NK-92 treated with Interleukin-12 subunit alpha and Interleukin-12 subunit beta, amount 100 ng/mL, for 24 hours (cell line): Measurements from ENCODE around the gene RRP1B.
"Not testable (repeated sequence)": the region's sequence is repeated elsewhere in the genome, so short reads cannot be mapped to it uniquely, and the experiment has no call there.

ENCODE experiments used
- DNase-seq: peaks from one replicate; lab custom pipeline; 2025; lab: John Stamatoyannopoulos, UW

Gene RRP1B

DNA sequence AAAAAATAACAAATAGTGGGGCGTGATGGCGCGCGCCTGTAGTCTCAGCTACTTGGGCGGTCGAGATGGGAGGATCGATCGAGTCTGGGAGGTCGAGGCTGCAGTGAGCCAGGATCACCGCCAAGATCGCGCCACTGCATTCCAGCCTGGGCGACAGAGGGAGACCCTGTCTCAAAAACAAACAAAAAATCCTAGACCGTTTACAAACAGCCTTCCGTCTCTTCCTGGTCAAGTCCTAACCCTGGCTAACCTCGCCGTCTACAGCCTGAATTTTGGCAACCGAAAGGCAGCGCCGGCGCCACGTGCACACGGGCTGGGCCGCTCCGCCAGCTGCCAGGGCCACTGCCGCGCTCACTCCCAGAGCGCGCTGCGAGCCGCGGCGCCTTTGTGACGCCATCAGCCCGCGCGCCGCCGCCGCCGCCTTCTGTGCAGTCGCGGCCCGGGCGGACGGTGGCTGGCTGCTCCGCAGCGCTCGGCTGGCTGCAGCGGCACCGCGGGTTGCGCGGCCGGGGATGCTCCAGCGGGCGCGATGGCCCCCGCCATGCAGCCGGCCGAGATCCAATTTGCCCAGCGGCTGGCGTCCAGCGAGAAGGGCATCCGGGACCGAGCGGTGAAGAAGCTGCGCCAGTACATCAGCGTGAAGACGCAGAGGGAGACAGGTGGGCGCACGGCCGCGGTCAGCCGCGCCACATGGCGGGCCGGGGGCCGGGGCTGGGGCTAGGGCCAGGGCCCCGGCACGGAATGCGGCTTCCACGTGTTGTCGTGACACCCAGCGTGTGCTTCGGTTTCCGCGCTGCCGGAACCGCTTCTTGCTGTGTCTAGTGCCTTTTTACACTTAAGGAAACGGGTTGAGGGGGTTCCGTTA lies at the start of gene RRP1B, which contains the start of gene HSF2BP:
Gene RRP1B, plus strand, starts transcription at position 425 of the 865 bp plus-strand sequence. Its CDS starts 105 bp downstream, at position 530.
Gene HSF2BP, minus strand, starts transcription at position 353 of the 865 bp plus-strand sequence. CDS start 1,392 bp downstream, outside the sequence.
- DNase-seq = peak; percentile 59

DNA sequence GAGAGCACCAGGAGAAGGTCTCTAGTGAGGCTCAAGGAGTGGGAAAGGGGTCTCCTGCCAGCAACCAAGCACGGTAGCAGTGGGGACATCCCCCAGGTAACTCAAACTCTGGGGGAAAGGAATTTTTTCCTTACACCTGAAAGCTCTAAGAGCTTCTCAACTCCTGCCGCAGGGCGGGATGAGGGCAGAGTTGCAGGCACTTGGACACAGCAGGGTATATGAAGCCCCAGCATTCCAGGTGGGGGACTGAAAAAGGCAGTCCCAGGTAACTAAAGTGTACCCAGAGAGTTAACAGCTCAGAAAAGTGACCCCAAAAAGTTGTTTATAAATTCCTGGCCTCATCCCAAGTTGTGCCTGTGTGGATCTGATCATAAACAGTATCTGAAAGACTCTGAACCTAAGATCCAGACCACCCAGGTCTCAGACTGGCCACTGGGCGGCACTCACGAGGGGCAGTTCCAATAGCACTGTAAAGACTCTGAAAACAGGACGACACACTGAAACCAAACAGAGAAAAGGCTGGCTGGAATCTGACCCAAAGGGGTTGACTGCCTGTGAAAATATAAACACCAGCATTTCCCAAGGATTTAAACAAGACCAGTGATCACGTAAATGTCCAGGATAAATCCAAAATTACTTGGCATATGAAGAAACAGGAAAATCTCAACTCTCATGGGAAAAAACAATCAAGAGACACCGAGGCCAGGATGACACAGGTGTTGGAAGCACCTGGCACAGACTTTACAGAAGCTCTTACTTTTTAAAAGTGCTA lies 47.6 kb upstream of the RRP1B start:
- DNase-seq = no peak

DNA sequence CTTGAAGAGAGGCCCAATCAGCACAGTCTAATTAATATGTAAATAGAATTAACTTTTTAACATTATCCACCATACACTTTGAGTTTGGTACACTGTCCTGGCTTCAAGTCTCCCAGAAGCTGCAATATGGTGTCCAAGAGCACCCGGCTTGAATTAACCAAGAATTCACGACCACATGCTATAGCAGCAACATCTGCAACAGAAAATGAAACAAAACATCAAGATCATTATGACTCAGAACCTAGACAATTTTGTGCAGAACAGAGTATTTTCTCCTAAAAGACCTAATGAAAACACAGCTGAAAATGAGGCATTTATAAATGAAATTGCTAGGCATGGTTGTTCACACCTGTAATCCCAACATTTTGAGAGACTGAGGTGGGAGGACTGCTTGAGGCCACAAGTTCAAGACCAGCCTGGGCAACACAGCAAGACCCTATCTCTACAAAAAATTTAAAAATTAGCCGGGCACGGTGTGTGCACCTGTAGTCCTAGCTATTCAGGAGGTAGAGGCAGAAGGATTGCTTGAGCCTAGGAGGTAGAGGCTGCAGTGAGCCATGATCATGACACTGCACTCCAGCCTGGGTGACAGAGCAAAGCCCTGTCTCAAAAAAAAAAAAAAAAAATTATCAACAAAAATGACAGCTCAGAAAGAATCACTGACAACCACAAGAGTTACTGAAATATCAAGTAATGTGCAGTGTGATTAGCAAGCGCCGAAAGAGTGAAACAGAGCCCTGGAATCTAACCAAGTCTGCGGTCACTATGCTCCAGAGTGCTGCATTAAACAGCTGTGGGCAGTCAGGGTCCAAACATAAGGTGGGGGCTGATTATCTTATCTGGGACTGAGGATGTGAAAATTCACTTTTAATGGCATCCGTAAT lies 45.4 kb upstream of the RRP1B start:
- DNase-seq = no peak

DNA sequence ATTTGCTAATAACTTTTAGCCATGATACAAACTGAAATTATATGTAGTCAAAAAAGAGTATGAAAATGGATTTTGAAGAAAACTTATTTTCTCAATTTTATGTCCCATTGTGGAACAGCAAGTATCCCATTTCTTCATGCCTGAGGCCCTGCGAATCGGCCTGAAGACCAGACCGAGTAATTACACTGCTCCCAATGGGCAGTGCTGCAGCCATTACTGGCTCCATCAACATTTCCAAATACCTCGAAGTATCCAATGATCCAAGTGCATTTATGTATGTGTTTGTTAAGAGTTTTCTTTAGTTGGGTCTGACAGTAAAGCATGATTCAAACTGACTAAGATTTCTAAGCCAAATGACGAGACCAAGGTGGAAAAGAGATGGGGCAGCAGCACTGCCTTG lies 44.5 kb upstream of the RRP1B start:
- no peak for DNase-seq

GRCh38 chr21:43616861-43617260 lies 42.5 kb upstream of the RRP1B start:
- DNase-seq = not testable (repeated sequence)

- DNase-seq = no peak
Observed at GRCh38 chr21:43618940-43619339, 40.4 kb upstream of the RRP1B start.

GRCh38 chr21:43619344-43619743 lies 40.0 kb upstream of the RRP1B start:
- DNase-seq = no peak

DNA sequence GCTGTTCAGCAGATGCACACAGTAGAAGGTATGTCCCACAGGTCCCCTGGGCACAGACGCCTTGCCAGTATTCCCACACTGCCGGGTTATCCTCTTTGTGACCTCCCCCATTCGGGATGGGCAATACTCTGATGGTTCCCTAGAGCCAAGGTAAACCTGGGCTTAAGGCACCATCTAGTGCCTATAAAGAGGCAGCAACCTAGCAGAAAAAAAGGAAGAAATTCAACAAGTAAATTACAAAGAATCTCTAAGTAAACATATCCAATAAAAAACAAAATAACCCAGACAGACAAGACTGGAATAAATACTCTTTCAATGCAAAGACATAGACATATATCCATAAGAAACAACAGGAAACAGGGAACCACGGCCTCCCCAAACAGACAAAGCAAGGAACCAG lies 39.5 kb upstream of the RRP1B start:
- no peak for DNase-seq

- DNase-seq = no peak
Observed at GRCh38 chr21:43622796-43623195, 36.6 kb upstream of the RRP1B start.

DNA sequence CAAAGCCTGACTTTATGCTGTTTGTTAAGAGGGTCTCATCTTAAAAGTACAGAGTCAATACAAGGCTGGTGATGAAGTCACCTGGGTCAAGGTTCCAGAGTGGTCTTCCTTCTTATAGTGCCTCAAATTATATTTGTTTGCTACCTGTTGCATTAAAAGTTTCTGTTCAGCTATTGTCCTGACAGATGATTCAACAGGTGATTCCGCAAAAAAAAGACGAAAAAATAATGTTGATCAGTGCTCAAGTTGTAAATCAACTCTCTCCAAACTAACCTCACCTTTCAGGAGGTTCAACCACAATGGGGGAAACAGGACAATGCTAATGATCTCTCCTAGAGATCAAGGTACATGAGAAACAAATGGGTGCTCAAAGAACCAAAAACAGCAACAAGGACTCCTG lies 35.8 kb upstream of the RRP1B start:
- no peak for DNase-seq

DNA sequence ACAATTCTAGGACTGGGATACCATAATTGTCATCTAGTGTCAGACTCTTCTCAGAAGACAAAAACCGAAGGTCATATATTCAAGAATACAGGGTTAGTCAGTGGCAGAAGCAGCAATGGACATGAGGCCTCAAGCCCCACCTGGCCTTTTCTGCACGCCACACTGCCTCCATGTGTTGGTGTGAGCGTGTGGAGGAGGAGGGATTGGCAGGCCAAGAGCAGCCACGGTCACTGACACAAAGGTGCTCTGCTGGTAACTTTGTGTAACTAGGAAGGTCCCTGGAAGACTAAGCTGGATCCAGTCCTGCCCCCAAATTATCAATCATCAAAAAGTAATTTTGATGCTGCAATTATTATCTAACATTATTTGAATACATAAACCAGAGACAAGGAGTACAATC lies 35.0 kb upstream of the RRP1B start:
- no peak for DNase-seq

DNA sequence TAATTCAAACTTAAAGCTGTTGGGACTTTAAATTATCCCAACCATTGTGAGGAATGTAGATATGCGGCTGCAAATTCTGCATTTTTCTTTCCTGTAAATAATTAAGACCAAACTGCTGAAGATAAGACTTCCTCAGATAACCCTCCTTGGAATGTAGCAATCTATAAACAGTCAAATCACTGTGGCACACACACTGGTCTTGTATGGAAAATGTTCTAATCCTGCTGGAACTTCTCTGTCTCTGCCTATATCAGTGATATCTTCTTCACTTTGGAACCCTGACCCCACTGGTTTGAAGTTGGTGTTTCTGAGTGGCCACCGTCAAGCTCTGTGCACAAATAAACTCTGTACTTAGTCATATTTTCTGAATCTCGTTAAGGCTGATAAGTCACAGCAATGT lies 33.0 kb upstream of the RRP1B start:
- DNase-seq = no peak

DNA sequence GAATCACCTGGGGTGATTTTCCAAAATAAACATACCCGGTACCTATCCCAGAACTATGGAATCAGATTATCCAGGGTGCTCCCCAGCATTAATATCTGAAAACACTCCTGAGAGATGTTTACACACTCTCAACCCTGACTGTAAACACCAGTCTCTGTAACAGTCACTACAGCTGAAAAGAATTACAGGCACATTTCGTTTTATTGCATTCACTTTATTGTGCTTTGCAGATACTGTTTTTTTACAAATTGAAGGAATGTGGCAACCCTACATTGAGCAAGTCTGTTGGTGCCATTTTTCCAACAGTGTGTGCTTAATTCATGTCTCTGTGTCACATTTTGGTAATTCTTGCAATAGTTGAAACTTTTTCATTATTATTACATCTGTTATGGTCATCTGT lies 31.8 kb upstream of the RRP1B start:
- DNase-seq = no peak

GRCh38 chr21:43631411-43632107 lies 27.8 kb upstream of the RRP1B start:
- DNase-seq = no peak

DNA sequence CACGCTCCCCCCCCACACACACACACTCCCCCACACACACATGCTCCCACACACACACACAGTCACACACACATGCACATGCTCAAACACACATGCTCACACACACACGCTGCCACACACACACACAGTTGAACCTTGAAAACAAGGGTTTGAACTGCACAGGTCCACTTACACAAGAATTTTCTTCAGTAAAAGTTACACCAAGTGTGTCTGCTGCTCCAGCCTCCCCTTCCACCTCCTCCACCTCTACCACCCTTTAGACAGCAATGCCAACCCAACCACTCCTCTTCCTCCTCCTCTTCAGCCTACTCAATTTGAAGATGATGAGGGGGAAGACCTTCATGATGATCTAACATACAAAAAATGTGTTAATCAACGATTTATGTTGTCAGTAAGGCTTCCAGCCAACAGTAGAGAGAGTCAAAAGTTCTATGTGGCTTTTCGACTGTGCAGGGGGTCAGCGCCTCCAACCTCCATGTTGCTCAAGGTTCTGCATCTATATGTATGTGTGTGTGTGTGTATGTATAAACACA lies 26.9 kb upstream of the RRP1B start:
- no peak for DNase-seq

DNA sequence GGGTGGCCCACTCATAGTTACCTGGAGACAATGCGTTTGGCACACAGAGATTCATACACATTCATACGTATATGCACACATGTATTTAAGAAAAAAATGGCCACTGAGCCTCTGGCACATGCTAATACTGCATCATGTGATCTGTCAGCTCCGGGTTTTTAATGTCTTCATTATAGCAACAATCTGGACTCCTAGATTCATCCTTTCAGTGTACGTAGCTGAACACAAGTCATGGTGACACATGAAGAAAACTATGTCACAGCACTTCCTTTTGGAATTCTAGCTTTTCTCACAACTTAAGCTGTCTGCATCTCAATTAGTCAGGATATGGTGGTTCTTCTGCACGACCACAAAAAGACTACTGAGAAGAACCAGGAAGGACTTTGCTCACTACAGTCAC lies 24.7 kb upstream of the RRP1B start:
- no peak for DNase-seq

DNA sequence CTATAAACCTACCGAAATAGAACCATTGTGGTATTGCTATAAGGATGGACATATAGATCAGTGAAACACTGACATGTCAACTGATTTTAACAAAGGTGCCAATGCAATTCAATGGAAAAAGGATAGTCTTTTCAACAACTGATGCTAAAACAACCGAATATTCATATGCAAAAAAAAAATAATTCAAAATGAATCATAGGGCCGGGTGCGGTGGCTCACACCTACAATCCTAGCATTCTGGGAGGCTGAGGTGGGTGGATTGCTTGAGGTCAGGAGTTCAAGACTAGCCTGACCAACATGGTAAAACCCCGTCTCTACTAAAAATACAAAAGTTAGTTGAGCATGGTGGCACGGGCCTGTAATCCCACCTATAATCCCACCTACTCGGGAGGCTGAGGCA lies 23.9 kb upstream of the RRP1B start:
- no peak for DNase-seq

DNA sequence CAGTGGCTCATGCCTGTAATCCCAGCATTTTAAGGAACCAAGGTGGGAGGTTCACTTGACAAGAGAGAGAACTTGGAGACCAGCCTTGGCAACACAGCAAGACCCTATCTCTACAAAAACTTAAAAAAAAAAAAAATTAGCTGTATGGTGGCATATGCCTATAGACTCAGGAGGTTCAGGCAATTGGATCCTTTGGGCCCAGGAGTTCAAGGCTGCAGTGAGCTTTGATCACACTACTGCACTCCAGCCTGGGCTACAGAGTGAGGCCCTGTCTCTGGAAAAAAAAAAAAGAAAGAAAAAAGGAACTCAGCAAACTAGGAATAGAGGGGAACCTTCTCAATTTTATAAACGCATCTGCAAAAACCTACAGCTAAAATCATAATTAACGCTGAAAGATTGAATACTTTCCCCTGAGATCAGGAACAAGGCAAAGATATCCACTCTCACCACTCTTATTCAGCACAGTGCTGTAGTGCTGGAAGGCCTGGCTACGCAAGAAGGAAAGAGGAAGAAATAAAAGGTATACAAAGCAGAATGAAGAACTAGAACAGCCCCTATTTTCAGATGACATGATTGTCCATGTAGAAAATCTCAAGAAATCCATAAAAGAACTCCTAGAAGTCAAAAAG lies 21.7 kb upstream of the RRP1B start:
- DNase-seq = no peak

- DNase-seq = no peak
Observed at GRCh38 chr21:43639470-43640353, 19.6 kb upstream of the RRP1B start.

GRCh38 chr21:43640400-43640799 lies 19.0 kb upstream of the RRP1B start:
- DNase-seq = no peak
